HG02884 (cell line): ENCODE data around the gene TIMP1.

ENCODE experiments used
- ATAC-seq: cut with Tn5 transposase; IDR thresholded peaks from one replicate; pipeline ENCODE4 v1.9.1; 2021; ENCODE audit warnings: mild to moderate bottlenecking, moderate library complexity; ENCODE audit not compliant: unreplicated experiment

Gene TIMP1

DNA sequence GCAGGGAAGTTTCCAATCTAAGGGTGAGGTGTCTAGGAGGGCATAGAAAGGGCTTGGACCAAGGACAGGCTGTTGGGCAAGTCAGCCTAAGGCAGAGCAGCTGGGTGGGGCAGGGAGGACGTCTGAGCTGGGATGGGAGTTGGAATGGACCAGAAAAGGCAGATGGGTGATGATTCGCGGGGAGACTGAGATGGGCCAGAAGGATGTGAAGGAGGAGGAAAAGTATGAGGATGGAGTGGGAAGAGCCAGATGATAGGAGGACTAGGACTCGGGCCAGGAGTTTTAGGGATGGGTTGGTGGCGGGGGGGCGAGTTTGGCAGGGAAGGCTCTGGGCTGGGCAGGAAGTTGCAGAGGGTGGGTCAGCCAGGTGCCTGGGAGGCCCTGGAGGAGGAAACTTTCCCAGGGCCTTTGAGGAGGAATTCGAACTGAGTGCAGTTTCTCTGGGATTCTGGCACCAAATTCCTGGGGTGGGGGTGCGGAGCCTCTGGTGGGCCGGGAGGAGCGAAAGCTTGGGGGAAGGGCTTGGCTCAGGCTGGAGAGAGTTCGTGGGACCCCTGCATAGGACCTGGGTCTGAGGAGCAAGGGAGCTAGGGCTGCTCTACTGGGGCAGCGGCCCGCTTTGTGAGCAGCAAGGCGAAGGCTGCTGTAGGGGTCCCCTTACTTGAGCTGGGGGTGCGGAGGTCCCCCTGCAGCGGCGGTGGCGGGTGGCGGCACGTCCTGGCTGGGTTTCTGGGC lies 8.7 kb upstream of the TIMP1 start:
- ATAC-seq = no peak

DNA sequence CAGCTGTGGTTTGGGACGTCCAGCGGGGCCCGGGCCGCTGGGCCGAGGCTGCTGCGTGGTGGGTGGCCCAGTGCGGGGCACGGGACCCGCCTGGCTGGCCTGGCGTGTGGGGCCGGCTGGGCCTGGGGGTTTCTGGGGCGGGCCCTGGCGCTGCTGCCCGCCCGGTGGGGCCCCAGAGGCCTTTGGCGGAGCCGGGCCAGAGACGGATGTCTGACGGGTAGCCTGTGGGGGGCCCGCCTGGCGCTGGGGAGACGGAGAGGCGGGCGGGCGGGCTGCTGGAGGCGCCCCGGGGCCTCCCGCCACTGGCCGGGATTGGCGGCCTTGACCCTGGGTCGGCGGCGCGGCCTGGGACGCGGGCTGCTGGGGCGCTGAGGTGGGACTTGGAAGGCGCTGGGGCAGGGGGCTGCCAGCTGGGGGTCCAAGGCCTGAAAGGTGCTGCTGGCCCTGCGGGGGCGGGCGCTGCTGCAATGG lies 8.1 kb upstream of the TIMP1 start:
- ATAC-seq = no peak

DNA sequence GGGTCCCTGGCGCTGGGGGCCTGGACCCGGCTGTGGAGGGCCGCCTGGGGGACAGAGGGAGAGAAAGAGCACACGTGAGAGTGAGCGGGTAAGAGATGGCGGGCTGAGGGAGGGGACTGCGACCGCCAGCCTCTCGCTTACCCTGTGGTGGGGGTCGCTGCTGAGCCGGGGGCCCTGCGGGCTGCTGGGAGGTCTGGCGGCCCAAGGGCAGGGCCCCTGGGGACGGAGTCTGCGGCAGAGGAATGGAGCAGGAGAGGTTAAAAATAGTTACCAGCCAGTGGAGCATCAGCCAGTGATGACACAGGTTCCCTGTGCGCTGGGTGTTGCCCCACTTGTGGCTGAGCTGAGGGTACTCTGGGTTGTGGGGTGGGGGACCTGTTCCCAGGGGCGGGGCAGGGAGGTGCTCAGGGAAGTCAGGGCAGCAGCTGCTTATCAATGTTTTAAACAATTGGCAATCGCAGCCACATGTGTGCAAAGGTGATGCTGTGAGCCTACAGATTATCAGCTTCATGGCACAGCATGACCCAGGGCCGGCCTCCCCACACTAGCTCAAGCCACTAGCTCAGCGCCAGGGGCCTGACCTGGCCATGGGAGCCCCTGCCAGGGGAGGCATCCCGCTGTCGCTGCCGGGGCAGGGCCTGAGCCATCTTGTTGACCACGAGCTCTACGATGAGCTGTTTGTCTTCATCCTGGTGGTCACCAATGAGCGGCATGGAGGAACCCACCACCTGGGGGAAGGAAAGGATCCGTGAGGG lies 7.5 kb upstream of the TIMP1 start:
- no peak for ATAC-seq

DNA sequence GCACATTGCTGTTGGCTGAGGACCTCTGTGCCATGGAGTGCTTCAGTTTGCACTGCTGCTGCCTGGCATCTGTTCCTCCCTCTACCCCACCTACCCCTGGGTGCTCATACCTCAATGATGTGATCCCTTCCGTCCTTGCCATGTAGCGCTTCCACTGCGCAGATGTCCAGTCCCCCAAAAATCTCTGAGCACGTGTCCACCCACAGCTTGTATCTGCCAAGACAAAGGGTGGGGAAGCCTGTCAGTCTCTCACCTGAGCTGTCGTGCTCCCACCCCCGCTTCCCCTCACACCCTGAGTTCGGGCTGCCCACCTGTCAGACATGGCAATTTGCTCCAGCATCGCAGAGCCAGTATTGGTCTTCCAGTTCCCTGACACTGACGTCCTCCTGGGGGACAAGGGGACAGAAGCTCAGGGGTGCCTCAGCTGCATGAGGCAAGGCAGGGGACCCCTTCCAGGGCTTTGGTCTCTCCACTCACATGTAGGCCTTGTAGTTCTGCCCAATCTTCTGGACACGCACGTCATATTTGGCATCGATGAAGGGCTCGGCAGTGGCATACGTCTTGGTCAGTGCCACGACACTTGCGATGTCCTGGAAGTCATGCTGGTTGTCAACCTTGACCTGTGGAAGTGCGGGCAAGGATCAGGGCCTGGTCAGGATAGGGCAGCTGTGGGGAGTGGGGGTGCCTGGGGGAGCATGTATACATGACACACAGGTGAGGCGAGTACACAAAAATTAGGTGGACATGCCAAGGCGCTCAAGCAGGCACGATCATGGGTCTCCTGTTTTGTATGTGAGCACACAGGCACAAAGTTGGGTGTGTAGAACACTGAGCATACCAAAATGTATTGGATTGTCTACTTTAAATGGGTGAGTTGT lies 6.0 kb upstream of the TIMP1 start:
- no peak for ATAC-seq

DNA sequence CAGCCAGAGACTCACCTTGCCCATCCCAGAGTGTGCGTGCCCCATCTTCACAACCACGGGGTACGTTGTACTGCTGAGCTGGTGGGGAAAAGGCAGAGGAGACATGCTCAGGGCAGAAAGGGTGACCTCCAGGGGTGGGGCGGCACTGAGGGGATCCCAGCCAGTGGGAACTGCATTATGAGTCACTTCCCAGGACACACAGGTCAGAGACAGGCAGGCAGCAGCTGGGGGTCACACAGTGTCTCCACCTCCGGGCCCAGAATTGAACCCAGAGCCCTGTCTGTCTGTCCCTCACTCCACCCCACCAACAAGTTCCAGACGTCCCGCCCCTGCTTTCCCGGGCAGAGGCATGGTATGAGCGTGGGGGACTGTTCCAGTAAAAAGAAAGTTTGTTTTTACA lies 4.8 kb upstream of the TIMP1 start:
- no peak for ATAC-seq

DNA sequence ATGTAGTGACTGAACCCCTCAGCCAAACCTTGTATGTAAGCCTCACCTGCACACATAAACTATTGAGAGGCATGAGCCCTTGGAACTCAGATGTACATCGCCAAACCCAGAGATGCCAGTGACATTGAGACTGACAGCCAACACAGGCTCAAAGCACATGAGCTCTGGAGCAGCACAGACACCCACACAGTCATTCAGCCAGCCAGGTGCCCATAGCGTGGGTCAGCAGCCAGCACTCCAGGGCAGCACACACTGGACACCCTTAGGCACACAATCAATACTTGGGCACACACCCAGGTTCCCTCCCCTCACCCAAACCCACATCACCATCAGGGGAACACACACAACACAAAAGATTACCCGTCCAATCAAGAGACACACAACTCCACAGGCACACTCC lies 4.3 kb upstream of the TIMP1 start:
- no peak for ATAC-seq

DNA sequence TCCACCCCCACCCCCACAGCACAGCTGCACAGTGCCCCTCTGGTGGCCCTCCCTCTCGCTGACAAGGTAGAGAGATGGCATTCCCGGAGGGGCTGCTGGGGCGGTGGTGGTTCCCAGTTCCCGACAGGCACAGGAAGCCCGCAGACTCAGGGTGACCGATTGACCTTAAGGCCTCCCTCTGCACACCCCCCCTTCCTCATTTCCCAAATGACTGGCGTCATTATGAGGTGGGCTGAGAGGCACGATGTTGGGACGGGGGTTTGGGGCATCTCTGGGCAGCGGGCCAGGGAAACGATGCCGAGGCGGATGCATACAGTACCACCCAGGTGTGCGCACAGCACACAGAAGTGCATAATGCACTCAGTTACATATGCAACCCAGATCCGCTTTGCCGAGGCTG lies 3.5 kb upstream of the TIMP1 start:
- ATAC-seq = no peak

DNA sequence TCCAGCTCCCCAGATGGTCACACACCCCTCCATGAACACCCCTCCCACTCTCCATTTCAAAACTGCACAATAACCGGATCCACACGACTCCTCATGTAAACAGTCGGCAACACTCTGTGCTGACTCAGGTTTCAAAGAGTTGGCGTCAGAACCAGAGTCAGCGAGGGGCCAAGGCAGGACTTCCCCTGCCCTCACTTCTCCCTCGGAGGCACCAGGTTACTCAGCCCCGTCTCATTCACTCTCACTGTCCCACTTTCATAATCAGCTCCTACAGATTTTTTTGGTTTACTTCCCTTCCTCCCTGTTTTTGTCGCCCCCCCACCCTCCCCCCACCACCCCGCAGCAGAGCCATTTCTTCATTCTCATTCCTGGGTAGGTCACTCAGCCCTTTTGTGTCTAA lies 2.7 kb upstream of the TIMP1 start:
- no peak for ATAC-seq

DNA sequence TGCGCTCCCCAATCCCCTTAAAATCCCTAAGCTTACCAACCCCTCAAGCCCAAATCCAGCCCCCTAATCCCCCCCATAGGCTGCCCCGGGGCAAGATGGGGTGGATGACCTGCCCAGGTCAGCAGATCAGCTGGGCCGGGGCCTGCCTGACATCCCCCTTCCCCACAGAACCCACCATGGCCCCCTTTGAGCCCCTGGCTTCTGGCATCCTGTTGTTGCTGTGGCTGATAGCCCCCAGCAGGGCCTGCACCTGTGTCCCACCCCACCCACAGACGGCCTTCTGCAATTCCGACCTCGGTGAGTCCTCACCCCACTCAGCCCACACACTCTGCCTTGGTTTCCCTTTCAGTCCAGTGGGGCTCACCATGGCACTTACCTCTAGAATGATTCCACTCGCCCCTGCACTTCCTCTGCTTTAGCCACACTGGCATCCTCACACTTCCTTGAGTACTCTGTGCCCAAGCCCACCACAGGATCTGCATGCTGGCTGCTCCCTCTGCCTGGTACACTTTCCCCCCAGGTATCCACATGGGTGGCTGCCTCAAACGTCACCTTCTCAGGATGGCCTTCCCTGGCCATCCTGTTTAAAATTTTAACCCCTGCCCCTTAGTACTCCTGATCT lies 1.1 kb downstream of the TIMP1 start:
- ATAC-seq = no peak

DNA sequence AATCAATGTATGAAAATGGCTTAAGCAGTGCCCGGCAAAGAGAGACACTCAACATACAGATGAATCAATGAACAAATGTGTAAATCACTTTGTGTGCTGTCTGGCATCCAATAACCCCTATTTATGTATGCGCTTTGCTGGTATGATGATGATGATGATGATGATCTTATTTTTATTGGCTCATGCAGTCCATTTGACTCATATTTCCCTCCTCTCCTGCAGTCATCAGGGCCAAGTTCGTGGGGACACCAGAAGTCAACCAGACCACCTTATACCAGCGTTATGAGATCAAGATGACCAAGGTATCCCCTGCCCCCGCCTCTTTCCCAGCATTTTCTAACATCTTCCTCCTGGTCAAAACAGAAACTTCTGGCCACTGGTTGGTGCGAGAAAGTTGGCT lies 2.5 kb downstream of the TIMP1 start:
- no peak for ATAC-seq

DNA sequence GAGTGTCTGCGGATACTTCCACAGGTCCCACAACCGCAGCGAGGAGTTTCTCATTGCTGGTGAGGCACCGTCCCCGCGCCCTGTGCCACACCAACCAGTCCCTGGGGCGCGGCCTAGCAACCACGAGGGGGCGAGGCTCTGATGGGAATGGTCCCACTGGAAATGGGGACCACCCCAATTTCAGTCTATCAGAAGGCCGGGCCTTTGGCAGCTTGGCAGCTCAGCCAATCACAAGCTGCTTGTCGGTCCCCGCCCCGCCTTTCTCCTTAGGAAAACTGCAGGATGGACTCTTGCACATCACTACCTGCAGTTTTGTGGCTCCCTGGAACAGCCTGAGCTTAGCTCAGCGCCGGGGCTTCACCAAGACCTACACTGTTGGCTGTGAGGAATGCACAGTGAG lies 3.0 kb downstream of the TIMP1 start:
- ATAC-seq = no peak

DNA sequence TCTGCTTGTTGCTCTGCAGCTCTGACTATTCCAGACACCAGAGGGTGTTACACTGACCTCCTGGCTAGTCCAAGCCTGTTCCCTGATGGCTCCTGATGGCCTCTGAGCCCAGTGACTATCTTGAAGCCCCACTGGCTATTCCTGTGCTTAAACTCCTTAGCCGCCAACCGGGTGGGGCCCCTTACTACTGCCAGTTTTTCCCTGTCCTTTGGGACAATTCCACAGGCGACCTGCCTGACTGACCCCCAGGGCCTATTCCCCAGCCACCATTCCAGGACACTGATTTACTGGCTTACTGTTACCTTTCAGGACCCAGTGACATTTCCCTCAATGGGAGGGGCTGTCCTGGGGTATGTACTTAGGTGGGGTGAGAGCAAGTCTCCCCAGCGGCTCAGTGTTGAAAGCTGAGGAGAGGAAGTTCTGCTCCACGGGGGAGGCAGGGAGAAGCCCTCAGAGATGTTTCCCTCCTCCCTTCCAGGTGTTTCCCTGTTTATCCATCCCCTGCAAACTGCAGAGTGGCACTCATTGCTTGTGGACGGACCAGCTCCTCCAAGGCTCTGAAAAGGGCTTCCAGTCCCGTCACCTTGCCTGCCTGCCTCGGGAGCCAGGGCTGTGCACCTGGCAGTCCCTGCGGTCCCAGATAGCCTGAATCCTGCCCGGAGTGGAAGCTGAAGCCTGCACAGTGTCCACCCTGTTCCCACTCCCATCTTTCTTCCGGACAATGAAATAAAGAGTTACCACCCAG lies 4.0 kb downstream of the TIMP1 start:
- no peak for ATAC-seq

DNA sequence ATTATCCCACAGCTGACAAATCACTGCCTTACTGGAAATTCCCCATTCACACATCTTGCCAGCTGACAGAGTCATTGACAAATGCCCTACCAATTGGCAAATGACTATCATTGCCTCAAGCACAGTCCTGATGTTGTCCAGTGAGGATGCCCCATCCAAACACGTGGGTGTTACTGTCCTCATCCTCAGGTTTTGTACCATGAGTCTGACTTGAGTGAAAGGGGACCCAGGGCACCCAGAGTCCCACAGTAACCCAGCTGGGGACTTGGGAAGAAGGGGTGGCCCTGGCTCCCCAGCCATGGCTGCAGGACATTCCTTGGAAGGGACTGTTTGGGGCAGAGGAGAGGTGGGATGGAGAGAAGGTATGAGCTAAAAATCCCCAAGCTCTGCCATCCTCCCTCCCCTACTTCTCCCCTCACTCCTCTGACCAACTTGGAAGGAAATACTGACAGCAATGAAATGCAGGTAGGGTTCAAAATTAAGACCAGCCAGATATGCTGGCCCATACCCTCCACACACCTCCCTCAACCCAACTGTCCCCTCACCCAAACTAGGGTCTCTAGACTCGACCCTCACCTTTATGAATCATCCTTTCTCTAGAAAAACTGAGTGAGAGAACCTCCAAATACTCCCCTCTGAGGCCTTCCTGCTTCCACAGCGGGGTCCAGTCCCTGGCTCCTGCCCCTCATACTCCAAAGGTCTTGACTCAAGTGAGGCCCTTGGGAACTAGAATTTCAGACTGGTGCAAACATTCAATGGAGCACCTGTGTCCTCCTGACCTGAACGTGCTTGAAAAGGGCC lies 5.1 kb downstream of the TIMP1 start:
- no peak for ATAC-seq

DNA sequence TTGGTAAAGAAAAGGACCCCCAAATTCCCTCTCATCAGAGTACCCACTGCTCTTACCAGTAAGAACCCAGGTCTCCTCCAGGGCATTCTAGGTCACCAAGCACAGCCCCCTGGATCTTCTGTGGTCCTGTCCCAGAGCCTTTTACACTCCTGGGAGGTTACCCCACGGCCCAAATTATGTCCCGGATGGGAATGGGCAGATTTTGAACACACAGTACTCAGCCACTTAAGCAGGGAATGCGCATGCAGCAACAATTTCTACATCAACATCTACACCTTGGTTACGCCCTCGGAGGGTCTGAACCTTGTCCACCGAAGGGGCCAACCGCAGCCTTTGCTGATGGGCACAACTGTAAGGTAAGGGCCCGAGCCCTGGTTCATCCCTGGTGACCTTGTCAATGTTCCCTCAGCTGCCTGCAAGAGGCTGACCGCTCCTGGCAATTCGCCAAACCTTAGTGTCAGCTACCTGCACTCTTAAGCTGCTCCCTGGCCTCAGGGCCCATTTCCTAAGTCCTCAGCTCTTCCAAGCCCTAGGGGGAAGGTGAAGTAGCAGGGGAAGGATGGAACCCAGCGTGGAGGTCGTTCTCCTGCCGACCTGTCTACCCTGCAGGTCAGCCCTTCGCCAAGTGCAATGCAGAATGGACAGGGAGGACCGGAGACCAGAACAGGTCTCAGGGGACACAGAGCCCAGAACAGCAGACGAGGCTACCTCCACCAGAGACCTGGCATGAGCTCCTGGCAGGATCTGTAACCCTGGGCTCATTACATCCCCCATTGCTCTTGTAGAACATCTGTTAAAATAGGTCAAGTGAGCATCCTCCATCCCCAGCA lies 5.9 kb downstream of the TIMP1 start:
- ATAC-seq = no peak

DNA sequence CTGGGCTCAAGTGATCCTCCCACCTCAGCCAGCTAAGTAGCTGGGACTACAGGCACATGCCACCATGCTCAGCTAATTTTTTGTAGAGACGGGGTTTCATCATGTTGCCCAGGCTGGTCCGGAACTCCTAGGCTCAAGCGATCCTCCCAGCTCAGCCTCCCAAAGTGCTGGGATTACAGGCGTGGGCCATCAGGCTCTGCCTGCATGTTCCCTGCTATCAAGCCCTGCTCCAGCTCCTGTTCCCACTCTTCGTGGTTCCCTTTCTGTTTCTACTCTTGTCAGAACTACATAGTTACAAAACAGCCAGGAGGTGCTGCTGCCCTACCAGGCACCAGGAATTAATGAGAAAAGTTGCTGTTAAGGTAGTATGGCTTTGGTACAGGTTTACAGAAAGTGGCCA lies 8.7 kb downstream of the TIMP1 start:
- no peak for ATAC-seq

DNA sequence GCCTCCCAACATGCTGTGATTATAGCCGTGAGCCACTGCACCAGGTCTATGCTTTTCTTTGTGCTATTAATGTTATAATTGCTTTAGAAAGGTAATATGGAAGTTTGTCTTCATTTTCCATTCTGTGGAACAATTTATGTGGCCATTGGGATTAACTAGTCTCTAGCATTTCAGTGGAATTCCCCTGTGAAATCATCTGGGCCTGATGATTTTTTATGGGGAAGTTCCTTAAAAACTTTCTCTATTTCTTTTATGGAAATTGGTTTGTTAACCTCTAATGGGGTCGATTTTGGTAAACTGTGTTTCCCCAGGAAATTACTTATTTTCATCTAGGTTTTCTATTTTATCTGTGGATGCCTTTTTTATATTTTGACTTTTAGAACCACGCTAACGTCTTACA lies 11.3 kb downstream of the TIMP1 start:
- no peak for ATAC-seq

DNA sequence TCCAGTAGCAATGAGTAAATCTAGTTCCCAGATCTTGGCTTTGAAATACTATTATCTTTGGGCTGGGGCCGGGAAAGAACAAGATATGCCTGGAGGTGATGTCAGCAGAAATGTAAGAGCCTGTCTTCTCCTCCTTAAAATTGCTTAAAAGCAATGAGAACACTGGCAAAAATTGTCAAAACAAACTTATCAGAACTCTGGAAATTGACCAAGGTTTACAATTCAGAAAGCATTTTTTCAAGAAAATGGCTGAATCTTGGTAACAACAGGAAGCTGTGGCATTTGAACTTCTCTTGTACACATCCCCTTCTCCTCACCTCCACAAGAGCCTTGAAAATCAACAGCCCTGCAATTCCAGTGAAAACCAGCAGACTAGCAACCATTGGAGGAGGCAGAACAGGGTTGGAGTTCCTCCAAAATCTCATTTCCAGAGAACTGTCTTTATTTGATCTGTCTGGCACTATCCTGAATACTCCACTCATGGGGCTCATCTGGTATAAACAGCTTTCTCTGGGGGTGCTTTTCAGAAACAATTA lies 13.5 kb downstream of the TIMP1 start:
- ATAC-seq = no peak

DNA sequence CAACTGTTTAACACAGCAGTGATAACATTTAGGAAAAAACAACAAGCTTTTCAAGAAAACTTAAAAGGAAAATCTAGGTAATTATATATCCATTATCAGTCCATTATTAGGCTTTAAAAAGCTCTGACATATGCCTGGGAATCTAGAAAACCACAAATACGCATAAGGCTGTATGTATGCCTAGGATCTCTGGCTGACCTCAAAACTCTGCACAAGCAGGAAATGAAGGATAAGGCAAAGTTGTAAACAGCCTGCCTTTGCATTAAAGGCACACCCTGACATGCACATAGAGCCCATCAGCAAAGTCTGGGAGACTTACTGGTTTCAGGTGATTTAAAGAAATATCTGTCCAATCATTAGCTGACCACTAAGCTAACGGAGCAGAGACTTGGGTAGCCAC lies 14.0 kb downstream of the TIMP1 start:
- no peak for ATAC-seq
